ENCODE data around the gene POLR2L. TPM values are rescaled to one million over a fixed set of nuclear protein-coding genes. Genes with fewer than 3 reads are reported as not detected.

The POLR2L gene
- total RNA-seq, 1 experiment from 2014 or later, result 210 TPM

- no peak for DNase-seq (ENCODE audit: low spot score)
Measured at GRCh38 chr11:826836-827145, 15.5 kb downstream of the POLR2L start.

- no peak for DNase-seq (ENCODE audit: low spot score)
Measured at GRCh38 chr11:826227-826621, 16.1 kb downstream of the POLR2L start.

GRCh38 chr11:825366-826226, 16.7 kb downstream of the POLR2L start:
- DNase-seq (ENCODE audit: low spot score), result no peak

GRCh38 chr11:824942-825341, 17.4 kb downstream of the POLR2L start:
- DNase-seq (ENCODE audit: low spot score), result no peak

GRCh38 chr11:824292-824880, 17.9 kb downstream of the POLR2L start:
- DNase-seq (ENCODE audit: low spot score), result no peak

GRCh38 chr11:823441-824291, 18.7 kb downstream of the POLR2L start:
- no peak for DNase-seq (ENCODE audit: low spot score)

- DNase-seq (ENCODE audit: low spot score), result no peak
Measured at GRCh38 chr11:821512-822371, 20.6 kb downstream of the POLR2L start.

GRCh38 chr11:820655-821511, 21.4 kb downstream of the POLR2L start:
- DNase-seq (ENCODE audit: low spot score), result no peak

GRCh38 chr11:819943-820649, 22.2 kb downstream of the POLR2L start:
- peak; percentile 86 for DNase-seq (ENCODE audit: low spot score)

GRCh38 chr11:819129-819931, 23.0 kb downstream of the POLR2L start:
- peak; percentile 79 for DNase-seq (ENCODE audit: low spot score)

GRCh38 chr11:818396-819128, 23.8 kb downstream of the POLR2L start, which contains the start of gene PNPLA2:
Gene PNPLA2 (plus strand): TSS chr11:818914. CDS start chr11:819719, 805 bp downstream.
- DNase-seq (ENCODE audit: low spot score), result no peak

GRCh38 chr11:816433-816779, 25.9 kb downstream of the POLR2L start:
- no peak for DNase-seq (ENCODE audit: low spot score)

GRCh38 chr11:815675-816432, 26.5 kb downstream of the POLR2L start:
- no peak for DNase-seq (ENCODE audit: low spot score)

- DNase-seq (ENCODE audit: low spot score), result no peak
Measured at GRCh38 chr11:813456-814096, 28.8 kb downstream of the POLR2L start.

- DNase-seq (ENCODE audit: low spot score), result no peak
Measured at GRCh38 chr11:813072-813455, 29.3 kb downstream of the POLR2L start.

- no peak for DNase-seq (ENCODE audit: low spot score)
Measured at GRCh38 chr11:812390-812789, 29.9 kb downstream of the POLR2L start.

Measured in H4 (cell line).